Caco-2 (cell line): ENCODE measurements around the gene FBN2. TPM values are rescaled to one million over a fixed set of nuclear protein-coding genes. Genes with fewer than 3 reads are reported as not detected.

Experiments used
- BruUV-seq: library from RNA; stranded (reverse); fragments of 400-500 nt; replicated peaks from 2 replicates; lab custom pipeline; 2021; lab: Mats Ljungman, UMichigan
- CTCF ChIA-PET: fragments of 300-600 bp; sonication (Branson Sonifier 250); formaldehyde crosslinking; loops from one replicate; lab custom pipeline; 2022; ENCODE audit warnings: antibody characterized with exemption; lab: Charles Lee
- POLR2A ChIA-PET: fragments of 300-600 bp; sonication (Branson Sonifier 250); formaldehyde crosslinking; loops from one replicate; lab custom pipeline; 2022; ENCODE audit warnings: antibody characterized with exemption; lab: Charles Lee
- DNase-seq, 2 experiments: peaks; one replicate each; pipeline versions ENCODE4 v3.0.0 to v3.0.0-alpha.2; 2020 to 2022
- H3K27me3 ChIP-seq: replicated peaks from 2 replicates; pipeline ENCODE4 v1.6.0; 2011; ENCODE audit warnings: low read length; ENCODE audit not compliant: control insufficient read depth, insufficient read depth
- H3K36me3 ChIP-seq: 2 replicates; pipeline ENCODE4 v1.5.1; 2011; ENCODE audit warnings: low read length; ENCODE audit not compliant: control insufficient read depth, insufficient read depth
- H3K4me1 ChIP-seq: fragments of 250-450 bp; sonication (Bioruptor Pico); 2 replicates; pipeline ENCODE4 v1.5.1; 2020; ENCODE audit warnings: mild to moderate bottlenecking
- H3K4me3 ChIP-seq: 2 replicates; pipeline ENCODE4 v1.5.1; 2011; ENCODE audit warnings: low read depth, mild to moderate bottlenecking, control low read depth, low read length
- H3K9me3 ChIP-seq: fragments of 250-450 bp; sonication (Bioruptor Pico); 2 replicates; pipeline ENCODE4 v1.5.1; 2020; ENCODE audit warnings: mild to moderate bottlenecking, moderate library complexity
- H3K27ac Mint-ChIP-seq: one replicate; pipeline ENCODE4 v1.8.0; 2022; ENCODE audit warnings: mixed read lengths; ENCODE audit not compliant: unreplicated experiment
- H3K27me3 Mint-ChIP-seq: one replicate; pipeline ENCODE4 v1.8.0; 2022; ENCODE audit warnings: mixed read lengths; ENCODE audit not compliant: insufficient read depth, unreplicated experiment
- H3K36me3 Mint-ChIP-seq: one replicate; pipeline ENCODE4 v1.8.0; 2022; ENCODE audit warnings: mild to moderate bottlenecking, mixed read lengths; ENCODE audit not compliant: insufficient read depth, unreplicated experiment
- H3K4me1 Mint-ChIP-seq: one replicate; pipeline ENCODE4 v1.8.0; 2022; ENCODE audit warnings: low read depth, mixed read lengths; ENCODE audit not compliant: unreplicated experiment
- H3K4me3 Mint-ChIP-seq: one replicate; pipeline ENCODE4 v1.8.0; 2022; ENCODE audit warnings: mild to moderate bottlenecking, moderate library complexity, mixed read lengths; ENCODE audit not compliant: unreplicated experiment
- H3K9me3 Mint-ChIP-seq: one replicate; pipeline ENCODE4 v1.8.0; 2022; ENCODE audit warnings: mixed read lengths; ENCODE audit not compliant: unreplicated experiment
- intact Hi-C: fragments of 100-400 bp; cut with micrococcal nuclease; formaldehyde crosslinking; loops from one replicate; pipeline ENCODE4 v1.10.0; 2022; ENCODE audit not compliant: unreplicated experiment
- total RNA-seq: library from RNA; stranded (reverse); gene quantifications from 2 replicates; pipeline ENCODE4 v1.2.3, GENCODE V29; 2022
- TF ChIP-seq, protein P1 (sequence below), 2 experiments: fragments of 200-600 bp in 1 of 2; IDR thresholded peaks; 1 replicate in 1 of 2; 2 replicates in 1 of 2; pipeline versions ENCODE4 v1.5.1 to v1.8.0; 2011 to 2022; ENCODE audit warnings: antibody characterized with exemption in 1 of 2, control low read depth in 1 of 2, inconsistent platforms in 1 of 2, low read depth in 1 of 2, low read length in 1 of 2, mild to moderate bottlenecking in 1 of 2, moderate library complexity in 1 of 2; ENCODE audit not compliant: insufficient read depth in 1 of 2, severe bottlenecking in 1 of 2, unreplicated experiment in 1 of 2

The FBN2 gene
- total RNA-seq, 1 experiment from 2014 or later: 0.09 TPM

DNA sequence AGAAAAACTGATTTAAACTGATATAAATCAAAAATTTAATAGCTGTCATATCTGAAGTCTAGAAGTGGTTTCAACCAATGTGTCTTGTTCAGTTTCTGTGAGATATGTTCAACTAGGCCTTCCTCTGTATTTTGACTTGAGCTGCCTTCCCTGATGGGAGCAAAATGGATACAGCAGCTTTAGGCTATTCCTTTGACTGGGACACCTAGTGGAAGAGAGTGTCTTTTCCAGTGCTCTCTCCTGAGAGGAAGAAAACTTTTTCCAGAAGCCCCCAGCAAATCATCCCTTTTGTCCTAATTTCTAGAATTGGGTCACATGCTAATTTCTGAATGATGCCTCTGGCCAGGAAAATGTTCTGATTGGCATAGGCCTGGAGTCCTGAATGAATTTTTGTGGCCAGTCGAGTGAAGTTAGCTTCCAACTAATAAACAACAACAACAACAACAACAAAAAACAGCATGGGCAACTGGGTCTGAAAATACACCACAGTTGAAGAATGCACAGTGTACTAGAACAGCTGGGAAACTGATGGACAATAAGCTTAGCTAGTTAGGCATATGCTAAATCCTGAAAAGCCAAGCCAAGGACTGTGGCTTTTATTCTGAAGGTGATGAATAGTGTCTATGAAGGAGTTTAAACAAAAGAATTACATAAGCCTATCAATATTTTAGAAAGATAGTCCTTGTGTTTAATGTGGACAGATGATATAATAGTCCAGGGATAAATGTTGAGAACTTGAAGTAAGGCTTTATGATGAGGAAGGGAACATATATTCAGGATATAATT lies 125.7 kb downstream of the FBN2 start:
- intact Hi-C loops: no loop called here
- Histone ChIP-seq H3K9me3 (no peaks in the 10 kb centered on the region), H3K4me3 (no peak overlapping the region), H3K4me1 (no peaks in the 10 kb centered on the region), H3K36me3 (no peaks in the 10 kb centered on the region), H3K27me3 (no peaks in the 10 kb centered on the region)
- TF ChIP-seq, protein P1, sequence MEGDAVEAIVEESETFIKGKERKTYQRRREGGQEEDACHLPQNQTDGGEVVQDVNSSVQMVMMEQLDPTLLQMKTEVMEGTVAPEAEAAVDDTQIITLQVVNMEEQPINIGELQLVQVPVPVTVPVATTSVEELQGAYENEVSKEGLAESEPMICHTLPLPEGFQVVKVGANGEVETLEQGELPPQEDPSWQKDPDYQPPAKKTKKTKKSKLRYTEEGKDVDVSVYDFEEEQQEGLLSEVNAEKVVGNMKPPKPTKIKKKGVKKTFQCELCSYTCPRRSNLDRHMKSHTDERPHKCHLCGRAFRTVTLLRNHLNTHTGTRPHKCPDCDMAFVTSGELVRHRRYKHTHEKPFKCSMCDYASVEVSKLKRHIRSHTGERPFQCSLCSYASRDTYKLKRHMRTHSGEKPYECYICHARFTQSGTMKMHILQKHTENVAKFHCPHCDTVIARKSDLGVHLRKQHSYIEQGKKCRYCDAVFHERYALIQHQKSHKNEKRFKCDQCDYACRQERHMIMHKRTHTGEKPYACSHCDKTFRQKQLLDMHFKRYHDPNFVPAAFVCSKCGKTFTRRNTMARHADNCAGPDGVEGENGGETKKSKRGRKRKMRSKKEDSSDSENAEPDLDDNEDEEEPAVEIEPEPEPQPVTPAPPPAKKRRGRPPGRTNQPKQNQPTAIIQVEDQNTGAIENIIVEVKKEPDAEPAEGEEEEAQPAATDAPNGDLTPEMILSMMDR (IDR thresholded peaks at IDR 0.05; ENCODE audit: insufficient read depth in 1 of 2, low read depth in 1 of 2, low read length in 1 of 2, severe bottlenecking in 1 of 2, unreplicated experiment in 1 of 2): peak in 1 of 2 experiments; percentile 15
- Mint-ChIP-seq H3K9me3 (no peaks in the 10 kb centered on the region), H3K4me1 (no peaks in the 10 kb centered on the region), H3K27me3 (no peaks in the 10 kb centered on the region), H3K4me3 (no peak overlapping the region), H3K36me3 (no peaks in the 10 kb centered on the region), H3K27ac (no peak overlapping the region)
- CTCF ChIA-PET: no interaction called here
- BruUV-seq: no TSS peak
- no peak for DNase-seq
- POLR2A ChIA-PET: no interaction called here

DNA sequence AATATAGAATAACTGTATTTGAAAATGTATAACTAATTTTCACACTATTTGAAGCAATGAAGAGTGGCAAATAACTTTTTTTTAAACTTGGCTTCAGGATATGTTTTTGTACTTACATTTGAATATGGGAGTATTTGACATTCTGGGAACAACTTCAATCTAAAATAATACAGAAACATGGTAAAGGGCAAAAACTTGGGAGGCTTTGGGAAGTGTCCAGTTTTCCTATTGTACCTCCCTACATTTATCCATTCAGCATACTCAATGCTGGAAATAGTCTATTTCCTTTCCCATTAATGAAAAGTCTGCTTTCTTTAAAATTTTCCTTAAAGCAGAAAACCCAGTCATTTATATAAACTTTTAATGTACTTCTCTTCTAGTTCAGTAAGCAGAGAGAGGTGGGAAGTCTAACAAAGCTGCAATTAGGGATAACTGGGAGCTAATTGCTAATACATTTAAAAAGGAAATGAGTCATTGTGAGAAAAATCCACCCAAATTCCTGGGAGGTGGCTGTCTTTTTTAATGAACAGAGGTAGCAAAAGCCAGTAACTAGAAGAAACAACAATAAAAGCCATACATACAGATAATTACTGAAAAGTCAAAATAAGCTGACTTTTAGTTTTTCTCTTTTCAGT lies 128.8 kb downstream of the FBN2 start:
- H3K36me3 ChIP-seq: no peaks in the 10 kb centered on the region
- no peak overlapping the region for H3K4me3 ChIP-seq
- Mint-ChIP-seq H3K36me3 (no peaks in the 10 kb centered on the region), H3K27me3 (no peaks in the 10 kb centered on the region), H3K4me1 (no peaks in the 10 kb centered on the region), H3K9me3 (no peaks in the 10 kb centered on the region), H3K27ac (no peak overlapping the region), H3K4me3 (no peak overlapping the region)
- BruUV-seq: no TSS peak
- TF ChIP-seq, protein P1 (IDR thresholded peaks at IDR 0.05; ENCODE audit: insufficient read depth in 1 of 2, low read depth in 1 of 2, low read length in 1 of 2, severe bottlenecking in 1 of 2, unreplicated experiment in 1 of 2): no peak
- H3K4me1 ChIP-seq: no peaks in the 10 kb centered on the region
- intact Hi-C loops: no loop called here
- H3K27me3 ChIP-seq: no peaks in the 10 kb centered on the region
- ChIA-PET CTCF (no interaction called here), POLR2A (no interaction called here)
- no peaks in the 10 kb centered on the region for H3K9me3 ChIP-seq
- no peak for DNase-seq

DNA sequence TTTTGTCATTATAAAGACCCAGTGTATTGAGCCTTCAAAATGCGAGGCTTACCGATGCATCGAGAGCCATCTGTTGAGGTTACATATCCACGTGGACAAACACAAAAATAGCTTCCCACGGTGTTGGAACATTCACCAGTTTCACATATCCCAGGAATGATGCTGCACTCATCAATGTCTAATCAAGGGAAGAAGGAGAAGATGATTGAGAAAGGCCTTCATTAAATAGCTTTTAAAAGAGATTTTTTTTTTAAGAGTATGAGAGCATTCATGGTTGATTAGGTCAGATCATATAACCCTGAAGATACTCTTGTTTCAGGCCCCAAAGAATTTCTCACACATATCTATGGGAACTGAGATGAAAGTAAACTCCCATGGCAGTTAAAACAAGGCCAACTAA lies 129.4 kb downstream of the FBN2 start:
- BruUV-seq: no TSS peak
- no peaks in the 10 kb centered on the region for H3K9me3 Mint-ChIP-seq
- POLR2A ChIA-PET: no interaction called here
- CTCF ChIA-PET: no interaction called here
- H3K27me3 Mint-ChIP-seq: no peaks in the 10 kb centered on the region
- TF ChIP-seq, protein P1 (IDR thresholded peaks at IDR 0.05; ENCODE audit: insufficient read depth in 1 of 2, low read depth in 1 of 2, low read length in 1 of 2, severe bottlenecking in 1 of 2, unreplicated experiment in 1 of 2): no peak
- no peaks in the 10 kb centered on the region for H3K9me3 ChIP-seq
- no peak overlapping the region for H3K4me3 Mint-ChIP-seq
- H3K4me3 ChIP-seq: no peak overlapping the region
- H3K36me3 ChIP-seq: no peaks in the 10 kb centered on the region
- no peaks in the 10 kb centered on the region for H3K4me1 Mint-ChIP-seq
- H3K27ac Mint-ChIP-seq: no peak overlapping the region
- H3K36me3 Mint-ChIP-seq: no peaks in the 10 kb centered on the region
- H3K4me1 ChIP-seq: no peaks in the 10 kb centered on the region
- intact Hi-C loops: no loop called here
- no peak for DNase-seq
- H3K27me3 ChIP-seq: no peaks in the 10 kb centered on the region
